ENCODE data around the gene CHMP2A. TPM values are rescaled to one million over a fixed set of nuclear protein-coding genes. Genes with fewer than 3 reads are reported as not detected.
A peak's percentile ranks its signal among the peaks of the same experiment; 100 is the strongest.

CHMP2A gene
- total and polyA plus RNA-seq, 2 of the 4 experiments (the other 2 are of a cell fraction) = 105 to 183 TPM

DNA sequence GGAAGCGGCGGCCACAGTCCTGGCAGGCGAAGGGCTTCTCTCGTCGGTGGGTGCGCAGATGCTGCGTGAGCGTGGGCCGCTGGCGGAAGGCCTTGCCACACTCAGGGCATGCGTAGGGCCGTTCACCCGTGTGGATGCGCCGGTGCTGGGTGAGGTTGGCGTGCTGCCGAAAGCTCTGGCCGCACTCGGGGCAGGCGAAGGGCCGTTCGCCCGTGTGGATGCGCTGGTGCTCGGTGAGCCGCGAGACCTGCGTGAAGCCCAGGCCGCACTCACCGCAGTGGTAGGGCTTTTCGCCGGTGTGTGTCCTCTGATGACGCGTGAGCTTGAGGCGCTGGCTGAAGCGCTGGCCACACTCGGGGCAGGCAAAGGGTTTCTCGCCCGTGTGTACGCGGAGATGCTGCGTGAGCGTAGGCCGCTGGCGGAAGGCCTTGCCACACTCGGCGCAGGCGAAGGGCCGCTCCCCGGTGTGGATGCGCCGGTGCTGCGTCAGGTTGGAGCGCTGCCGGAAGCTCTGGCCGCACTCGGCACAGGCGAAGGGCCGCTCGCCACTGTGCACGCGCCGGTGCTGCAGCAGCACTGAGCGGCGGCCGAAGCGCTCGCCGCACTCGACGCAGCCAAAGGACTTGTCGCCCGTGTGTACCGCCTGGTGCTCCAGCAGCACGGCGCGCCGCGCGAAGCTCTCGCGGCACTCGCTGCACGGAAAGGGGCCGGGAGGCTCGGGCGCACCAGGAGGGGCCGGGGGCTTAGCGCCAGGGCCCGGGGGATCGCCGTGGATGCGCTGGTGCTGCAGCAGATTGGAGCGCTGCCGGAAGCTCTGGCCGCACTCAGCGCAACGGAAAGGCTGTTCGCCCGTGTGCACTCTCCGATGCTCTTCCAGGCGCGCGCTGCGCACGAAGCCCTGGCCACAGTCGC, 7.5 kb upstream of the CHMP2A start (continued):
- no peak for TF ChIP-seq CEBPB (IDR thresholded peaks at IDR 0.05; ENCODE audit: low read depth, low read length)
- no peak for TF ChIP-seq NFE2L2 (IDR thresholded peaks at IDR 0.05; ENCODE audit: low read depth, low read length)

DNA sequence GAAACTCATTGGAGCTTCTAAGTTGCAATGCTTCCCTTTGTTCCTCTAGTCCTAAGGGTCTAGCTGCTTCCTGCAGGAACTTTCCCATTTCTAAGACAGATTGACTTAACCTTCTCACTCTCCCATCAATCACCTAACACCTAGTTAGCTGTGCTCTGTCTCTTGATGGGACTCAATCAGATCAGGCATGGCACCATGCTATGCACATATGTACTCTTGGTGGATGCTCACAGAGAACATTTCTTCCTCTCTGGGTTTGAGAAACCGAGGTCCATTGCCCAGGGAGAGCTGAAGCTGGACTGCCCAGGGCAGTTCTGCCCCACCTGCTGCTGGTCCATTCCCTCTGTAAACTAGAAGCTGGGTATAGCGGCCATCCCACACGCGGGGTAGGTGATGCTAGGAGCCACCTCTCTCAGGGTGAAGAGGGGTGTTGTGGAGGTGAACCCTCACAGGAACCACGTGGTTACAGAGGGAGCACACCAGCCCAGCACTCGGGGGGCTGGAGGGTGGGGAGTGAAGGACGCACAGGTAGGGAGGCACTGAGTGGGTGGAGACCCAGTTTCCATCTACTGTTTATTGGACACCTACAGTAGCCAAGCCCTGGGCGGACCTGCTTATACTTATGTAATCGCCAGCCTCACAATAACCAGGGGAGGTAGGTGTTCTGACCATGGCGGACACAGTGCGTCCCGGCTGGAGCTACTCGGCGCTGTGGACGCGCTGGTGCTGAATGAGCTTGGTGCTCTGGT, 6.6 kb upstream of the CHMP2A start:
- H3K4me3 ChIP-seq (ENCODE audit: insufficient read depth, low read depth, low read length) = no peak overlapping the region
- peaks cover 21% of the 10 kb centered on the region for H3K4me1 ChIP-seq (ENCODE audit: control insufficient read depth, insufficient read depth, low read length)
- no peak overlapping the region for H2BK20ac ChIP-seq (ENCODE audit: low read depth, low read length)
- dilution Hi-C loops (cut with HindIII; ENCODE audit: low sequenced_read_pairs, unreplicated experiment) = no loop called here
- ChIA-PET CTCF (no interaction called here), POLR2A (ENCODE audit: unreplicated experiment) (no interaction called here)
- H4K91ac ChIP-seq (ENCODE audit: insufficient read depth, low read depth, low read length) = no peak overlapping the region
- H2BK5ac ChIP-seq (ENCODE audit: low read depth, low read length, poor library complexity, severe bottlenecking) = no peak overlapping the region
- no peaks in the 10 kb centered on the region for H3K27me3 ChIP-seq (ENCODE audit: control insufficient read depth, insufficient read depth, low read length)
- ATAC-seq (ENCODE audit: low read depth) (no peak), DNase-seq (no peak)
- peak overlapping the region; percentile 75; the same call in 1 of the 2 replicates for H2AK5ac ChIP-seq (ENCODE audit: low read depth, low read length)
- peaks cover 4% of the 10 kb centered on the region; the same call in 1 of the 2 replicates for H3K36me3 ChIP-seq (ENCODE audit: control insufficient read depth, insufficient read depth, low read length)
- intact Hi-C loops (cut with micrococcal nuclease) = no loop called here
- no peak overlapping the region for H3K56ac ChIP-seq (ENCODE audit: extremely low read depth, insufficient read depth, low read length)
- 0 out of 2 replicates have a peak overlapping the region, but pooled peaks have one; percentile 42 for H3K14ac ChIP-seq (replicated peaks; ENCODE audit: low read depth, low read length)
- peaks cover 12% of the 10 kb centered on the region for H4K20me1 ChIP-seq (ENCODE audit: insufficient read depth, low read length)
- H3K4ac ChIP-seq (ENCODE audit: low read depth, low read length) = no peak overlapping the region
- in situ Hi-C loops (cut with MboI; ENCODE audit: low sequenced_read_pairs) = no loop called here
- H3K9ac ChIP-seq (ENCODE audit: low read depth, low read length) = no peak overlapping the region
- H2AFZ ChIP-seq (replicated peaks; ENCODE audit: low read length, poor library complexity) = peak overlapping the region; percentile 90
- 68% methylated on average over 4 of the region's 16 CpGs; no CpG with 5 or more reads in 1 of the 2 experiments for WGBS, 2 experiments (ENCODE audit: extremely low coverage in 2 of 2, insufficient read length in 1 of 2)
- no peak overlapping the region for H2BK120ac ChIP-seq (ENCODE audit: low read depth, low read length)
- H3K23ac ChIP-seq (ENCODE audit: low read depth, low read length) = peak overlapping the region; percentile 72; the same call in 1 of the 2 replicates
- H2AK9ac ChIP-seq (replicated peaks; ENCODE audit: low read depth, low read length, poor library complexity) = peak overlapping the region; percentile 88
- peak overlapping the region; percentile 91; the same call in 1 of the 2 replicates for H3K4me2 ChIP-seq (ENCODE audit: low read depth, low read length)
- H4K8ac ChIP-seq (ENCODE audit: low read depth in 2 of 2, low read length in 2 of 2) = peak overlapping the region; percentile 40 to 74; a peak in 3 of 4 replicates
- H3K79me1 ChIP-seq (ENCODE audit: low read depth in 1 of 2, low read length in 2 of 2) = peaks cover 7 to 33% of the 10 kb centered on the region in 2 experiments
- no peak overlapping the region for H3K27ac ChIP-seq (ENCODE audit: insufficient read depth, low read length)
- peaks cover 22% of the 10 kb centered on the region for H3K9me1 ChIP-seq (ENCODE audit: insufficient read depth, low read length)
- no peak overlapping the region for H3K18ac ChIP-seq (ENCODE audit: low read depth, low read length)
- H3K9me3 ChIP-seq (ENCODE audit: control insufficient read depth, insufficient read depth, low read length) = no peaks in the 10 kb centered on the region
- H4K5ac ChIP-seq (ENCODE audit: low read depth, low read length) = no peak overlapping the region
- H2BK15ac ChIP-seq (ENCODE audit: low read depth, low read length) = no peak overlapping the region
- BruUV-seq (replicated peaks) = no TSS peak
- no peak for TF ChIP-seq MXI1 (IDR thresholded peaks at IDR 0.05; ENCODE audit: borderline replicate concordance, low read depth, low read length)
- no peak for TF ChIP-seq CEBPB (IDR thresholded peaks at IDR 0.05; ENCODE audit: low read depth, low read length)
- TF ChIP-seq, protein P1, sequence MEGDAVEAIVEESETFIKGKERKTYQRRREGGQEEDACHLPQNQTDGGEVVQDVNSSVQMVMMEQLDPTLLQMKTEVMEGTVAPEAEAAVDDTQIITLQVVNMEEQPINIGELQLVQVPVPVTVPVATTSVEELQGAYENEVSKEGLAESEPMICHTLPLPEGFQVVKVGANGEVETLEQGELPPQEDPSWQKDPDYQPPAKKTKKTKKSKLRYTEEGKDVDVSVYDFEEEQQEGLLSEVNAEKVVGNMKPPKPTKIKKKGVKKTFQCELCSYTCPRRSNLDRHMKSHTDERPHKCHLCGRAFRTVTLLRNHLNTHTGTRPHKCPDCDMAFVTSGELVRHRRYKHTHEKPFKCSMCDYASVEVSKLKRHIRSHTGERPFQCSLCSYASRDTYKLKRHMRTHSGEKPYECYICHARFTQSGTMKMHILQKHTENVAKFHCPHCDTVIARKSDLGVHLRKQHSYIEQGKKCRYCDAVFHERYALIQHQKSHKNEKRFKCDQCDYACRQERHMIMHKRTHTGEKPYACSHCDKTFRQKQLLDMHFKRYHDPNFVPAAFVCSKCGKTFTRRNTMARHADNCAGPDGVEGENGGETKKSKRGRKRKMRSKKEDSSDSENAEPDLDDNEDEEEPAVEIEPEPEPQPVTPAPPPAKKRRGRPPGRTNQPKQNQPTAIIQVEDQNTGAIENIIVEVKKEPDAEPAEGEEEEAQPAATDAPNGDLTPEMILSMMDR (conservative IDR thresholded peaks at IDR 0.05; ENCODE audit: low read depth, low read length) = no peak
- TF ChIP-seq MAFK (IDR thresholded peaks at IDR 0.05; ENCODE audit: low read depth, low read length) = no peak
- TF ChIP-seq, protein P2, sequence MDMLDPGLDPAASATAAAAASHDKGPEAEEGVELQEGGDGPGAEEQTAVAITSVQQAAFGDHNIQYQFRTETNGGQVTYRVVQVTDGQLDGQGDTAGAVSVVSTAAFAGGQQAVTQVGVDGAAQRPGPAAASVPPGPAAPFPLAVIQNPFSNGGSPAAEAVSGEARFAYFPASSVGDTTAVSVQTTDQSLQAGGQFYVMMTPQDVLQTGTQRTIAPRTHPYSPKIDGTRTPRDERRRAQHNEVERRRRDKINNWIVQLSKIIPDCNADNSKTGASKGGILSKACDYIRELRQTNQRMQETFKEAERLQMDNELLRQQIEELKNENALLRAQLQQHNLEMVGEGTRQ (IDR thresholded peaks at IDR 0.05; ENCODE audit: low read depth, low read length) = no peak
- no peak for TF ChIP-seq FOS (IDR thresholded peaks at IDR 0.05; ENCODE audit: low read depth, low read length)
- TF ChIP-seq, protein P3, sequence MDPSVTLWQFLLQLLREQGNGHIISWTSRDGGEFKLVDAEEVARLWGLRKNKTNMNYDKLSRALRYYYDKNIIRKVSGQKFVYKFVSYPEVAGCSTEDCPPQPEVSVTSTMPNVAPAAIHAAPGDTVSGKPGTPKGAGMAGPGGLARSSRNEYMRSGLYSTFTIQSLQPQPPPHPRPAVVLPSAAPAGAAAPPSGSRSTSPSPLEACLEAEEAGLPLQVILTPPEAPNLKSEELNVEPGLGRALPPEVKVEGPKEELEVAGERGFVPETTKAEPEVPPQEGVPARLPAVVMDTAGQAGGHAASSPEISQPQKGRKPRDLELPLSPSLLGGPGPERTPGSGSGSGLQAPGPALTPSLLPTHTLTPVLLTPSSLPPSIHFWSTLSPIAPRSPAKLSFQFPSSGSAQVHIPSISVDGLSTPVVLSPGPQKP (IDR thresholded peaks at IDR 0.05; ENCODE audit: borderline replicate concordance, low read depth, low read length) = no peak
- no peak for TF ChIP-seq POLR2A (IDR thresholded peaks at IDR 0.05; ENCODE audit: low read depth, low read length)
- TF ChIP-seq NFE2L2 (IDR thresholded peaks at IDR 0.05; ENCODE audit: low read depth, low read length) = no peak
